B cell (primary cell): Measurements from ENCODE around the gene NLGN4X. TPM values are rescaled to one million over a fixed set of nuclear protein-coding genes. Genes with fewer than 3 reads are reported as not detected.

ENCODE experiments used
- ATAC-seq: fragments of 200-7000 bp; cut with Tn5 transposase; one replicate; pipeline ENCODE4 v1.10.0; 2021; ENCODE audit warnings: low read depth, mild to moderate bottlenecking, moderate number of reproducible peaks, moderate library complexity
- CTCF ChIA-PET: fragments of 350-600 bp; sonication (Branson Sonifier 250); formaldehyde crosslinking; loops from one replicate; lab custom pipeline; 2021; ENCODE audit warnings: antibody characterized with exemption, inconsistent platforms; lab: Charles Lee
- POLR2A ChIA-PET: fragments of 350-600 bp; sonication (Branson Sonifier 250); formaldehyde crosslinking; loops from one replicate; lab custom pipeline; 2021; ENCODE audit warnings: antibody characterized with exemption; lab: Charles Lee
- DNase-seq: peaks from one replicate; pipeline ENCODE4 v3.0.0; 2013
- H2AFZ ChIP-seq: 2 replicates; pipeline ENCODE4 v1.6.1; 2012; ENCODE audit warnings: mild to moderate bottlenecking, low read depth, low read length; ENCODE audit not compliant: insufficient read depth, poor library complexity, severe bottlenecking
- H3K27ac ChIP-seq, 2 donors: 1 replicate in 1 of 2; 2 replicates in 1 of 2; pipeline ENCODE4 v1.5.1; 2012 to 2013; ENCODE audit warnings: low read length in 2 of 2, mild to moderate bottlenecking in 2 of 2, moderate library complexity in 1 of 2
- H3K27me3 ChIP-seq, 4 experiments: fragments of 200-600 bp in 1 of 4; sonication (generic) in 1 of 4; replicated peaks in 1 of 4; 1 replicate in 2 of 4; 2 replicates in 2 of 4; pipeline versions ENCODE4 v1.6.1 to v1.7.0; 2013 to 2016; ENCODE audit warnings: low read length in 3 of 4, mild to moderate bottlenecking in 2 of 4, mixed read lengths in 1 of 4, moderate library complexity in 1 of 4; ENCODE audit not compliant: insufficient read depth in 4 of 4, control insufficient read depth in 3 of 4; ENCODE audit errors: control extremely low read depth in 1 of 4
- H3K36me3 ChIP-seq, 2 experiments: replicated peaks in 1 of 2; 1 replicate in 1 of 2; 2 replicates in 1 of 2; pipeline versions ENCODE4 v1.6.1 to v1.7.1; 2013; ENCODE audit warnings: low read length in 1 of 2; ENCODE audit not compliant: insufficient read depth in 2 of 2, control insufficient read depth in 1 of 2; ENCODE audit errors: control extremely low read depth in 1 of 2, extremely low read depth in 1 of 2
- H3K4me1 ChIP-seq, 2 donors: fragments of 200-600 bp in 1 of 2; sonication (generic) in 1 of 2; 1 replicate in 1 of 2; 2 replicates in 1 of 2; pipeline versions ENCODE4 v1.5.1 to v1.6.1; 2013 to 2017; ENCODE audit warnings: low read length in 2 of 2; ENCODE audit not compliant: control insufficient read depth in 2 of 2, insufficient read depth in 2 of 2
- H3K4me2 ChIP-seq: replicated peaks from 2 replicates; pipeline ENCODE3; 2012; ENCODE audit warnings: mild to moderate bottlenecking, low read depth, low read length; ENCODE audit not compliant: poor library complexity, severe bottlenecking
- H3K4me3 ChIP-seq, 5 experiments: fragments of 200-600 bp in 1 of 5; sonication (generic) in 1 of 5; 1 replicate in 3 of 5; 2 replicates in 2 of 5; pipeline versions ENCODE4 v1.5.1 to v1.7.0; 2011 to 2016; ENCODE audit warnings: low read length in 4 of 5, mild to moderate bottlenecking in 4 of 5, low read depth in 2 of 5, control low read depth in 1 of 5, moderate library complexity in 1 of 5; ENCODE audit not compliant: insufficient read depth in 1 of 5; ENCODE audit errors: control extremely low read depth in 1 of 5, extremely low read depth in 1 of 5
- H3K79me2 ChIP-seq: fragments of 200-600 bp; sonication (generic); one replicate; pipeline ENCODE4 v1.6.0; 2016; ENCODE audit warnings: low read length; ENCODE audit not compliant: control insufficient read depth, insufficient read depth
- H3K9ac ChIP-seq: fragments of 200-600 bp; sonication (generic); 2 replicates; pipeline ENCODE4 v1.6.1; 2017; ENCODE audit warnings: mild to moderate bottlenecking, low read length, moderate library complexity
- H3K9me3 ChIP-seq, 3 donors: one replicate each; pipeline versions ENCODE4 v1.6.1 to v1.7.1; 2013; ENCODE audit warnings: low read length in 2 of 3; ENCODE audit not compliant: control insufficient read depth in 2 of 3, insufficient read depth in 1 of 3; ENCODE audit errors: control extremely low read depth in 1 of 3
- H4K20me1 ChIP-seq: 2 replicates; pipeline ENCODE4 v1.6.0; 2012; ENCODE audit warnings: mild to moderate bottlenecking, low read length; ENCODE audit not compliant: insufficient read depth, control insufficient read depth, poor library complexity, severe bottlenecking
- H3K27ac Mint-ChIP-seq: one replicate; pipeline ENCODE4 v1.8.0; 2021; ENCODE audit warnings: mixed read lengths
- H3K27me3 Mint-ChIP-seq: one replicate; pipeline ENCODE4 v1.8.0; 2021; ENCODE audit warnings: mixed read lengths
- H3K4me1 Mint-ChIP-seq: one replicate; pipeline ENCODE4 v1.8.0; 2021; ENCODE audit warnings: mixed read lengths
- H3K4me3 Mint-ChIP-seq: one replicate; pipeline ENCODE4 v1.8.0; 2021; ENCODE audit warnings: mixed read lengths
- H3K9me3 Mint-ChIP-seq: one replicate; pipeline ENCODE4 v1.8.0; 2022; ENCODE audit warnings: mixed read lengths; ENCODE audit not compliant: insufficient read depth
- CTCF ChIP-seq: fragments of 200-600 bp; IDR thresholded peaks from one replicate; pipeline ENCODE4 v1.8.0; 2022; ENCODE audit warnings: antibody characterized with exemption, mild to moderate bottlenecking
- EZH2 ChIP-seq: IDR thresholded peaks from 2 replicates; pipeline ENCODE4 v1.6.1; 2012; ENCODE audit warnings: borderline replicate concordance, low read depth, mild to moderate bottlenecking, moderate library complexity, low read length; ENCODE audit not compliant: insufficient read depth, poor library complexity, severe bottlenecking
- WGBS: methylation state at CpG from one replicate; pipeline ENCODE4 v1.1.5; 2013; ENCODE audit warnings: missing lambda C conversion rate; ENCODE audit not compliant: insufficient coverage; 5-methylcytosine and 5-hydroxymethylcytosine counted together
- intact Hi-C: fragments of 100-400 bp; cut with micrococcal nuclease; formaldehyde crosslinking; loops from one replicate; pipeline ENCODE4 v1.10.0; 2022
- polyA plus RNA-seq: library from polyadenylated mRNA; depleted of rRNA; stranded (reverse); fragments of >200 nt; gene quantifications from 2 replicates; pipeline ENCODE4 v1.2.3, GENCODE V29; 2012
- total RNA-seq, 2 donors: library from RNA; stranded (reverse); fragments of 120-200 nt in 1 of 2; gene quantifications; 1 replicate in 1 of 2; 2 replicates in 1 of 2; pipeline versions ENCODE4 v1.2.3 to v1.2.4, GENCODE V29; 2013 to 2022

Gene NLGN4X
- total and polyA plus RNA-seq, 2 donors (not counting 1 experiment from before 2014, with no cell fraction given) = 0.09 to 0.34 TPM

- H3K9me3 ChIP-seq = no peaks in the 10 kb centered on the region
- Mint-ChIP-seq H3K9me3 (no peaks in the 10 kb centered on the region), H3K4me1 (no peaks in the 10 kb centered on the region), H3K27ac (no peak overlapping the region), H3K4me3 (no peak overlapping the region), H3K27me3 (no peaks in the 10 kb centered on the region)
- intact Hi-C loops = no loop called here
- H3K4me1 ChIP-seq = no peaks in the 10 kb centered on the region
- no peak overlapping the region for H3K9ac ChIP-seq
- no peaks in the 10 kb centered on the region for H3K79me2 ChIP-seq
- DNase-seq = no peak
- no peak overlapping the region for H3K27ac ChIP-seq
- ATAC-seq = no peak
- TF ChIP-seq CTCF (no peak), EZH2 (no peak)
- CTCF ChIA-PET = no interaction called here
- H2AFZ ChIP-seq = no peak overlapping the region
- no peaks in the 10 kb centered on the region for H3K27me3 ChIP-seq
- no peaks in the 10 kb centered on the region for H4K20me1 ChIP-seq
- H3K4me3 ChIP-seq = no peak overlapping the region
- POLR2A ChIA-PET = no interaction called here
- H3K36me3 ChIP-seq = no peaks in the 10 kb centered on the region
- H3K4me2 ChIP-seq = no peak overlapping the region
Observed at GRCh38 chrX:5971300-5971699, 257.4 kb downstream of the NLGN4X start.

GRCh38 chrX:5965406-5965805 lies 263.3 kb downstream of the NLGN4X start:
- Mint-ChIP-seq H3K4me1 (no peaks in the 10 kb centered on the region), H3K9me3 (no peaks in the 10 kb centered on the region), H3K4me3 (no peak overlapping the region), H3K27ac (no peak overlapping the region), H3K27me3 (no peaks in the 10 kb centered on the region)
- Histone ChIP-seq H3K9me3 (no peaks in the 10 kb centered on the region), H2AFZ (no peak overlapping the region), H3K27ac (no peak overlapping the region), H3K4me1 (no peaks in the 10 kb centered on the region), H3K36me3 (no peaks in the 10 kb centered on the region), H3K4me2 (no peak overlapping the region), H4K20me1 (no peaks in the 10 kb centered on the region), H3K4me3 (no peak overlapping the region), H3K27me3 (no peaks in the 10 kb centered on the region), H3K9ac (no peak overlapping the region), H3K79me2 (no peaks in the 10 kb centered on the region)
- intact Hi-C loops = no loop called here
- no peak for TF ChIP-seq EZH2
- TF ChIP-seq CTCF = no peak
- 100% methylated on average over 2 of the region's 3 CpGs for WGBS
- CTCF ChIA-PET = no interaction called here
- no peak for DNase-seq
- POLR2A ChIA-PET = no interaction called here
- no peak for ATAC-seq
